Esophagus squamous epithelium (tissue), 5 donors: ENCODE measurements around the gene EPHA3. TPM values are rescaled to one million over a fixed set of nuclear protein-coding genes. Genes with fewer than 3 reads are reported as not detected.

ENCODE experiments used
- DNase-seq: peaks from one replicate; lab custom pipeline; 2025; lab: John Stamatoyannopoulos, UW
- H3K27ac ChIP-seq, 4 donors: fragments of 200-600 bp; sonication (generic); one replicate each; pipeline ENCODE4 v1.5.1; 2016 to 2019; ENCODE audit warnings: mild to moderate bottlenecking in 1 of 4
- H3K27me3 ChIP-seq, 4 donors: fragments of 200-600 bp; sonication (generic); 1 replicate in 3 of 4; 2 replicates in 1 of 4; pipeline versions ENCODE4 v1.5.1 to v1.6.0; 2017 to 2021; ENCODE audit warnings: antibody characterized with exemption in 1 of 4
- H3K36me3 ChIP-seq, 3 donors: fragments of 200-600 bp; sonication (generic); one replicate each; pipeline ENCODE4 v1.5.1; 2016 to 2019
- H3K4me1 ChIP-seq, 3 donors: fragments of 200-600 bp; sonication (generic); one replicate each; pipeline ENCODE4 v1.5.1; 2017 to 2019
- H3K4me3 ChIP-seq, 4 donors: fragments of 200-600 bp; sonication (generic); 1 replicate in 3 of 4; 2 replicates in 1 of 4; pipeline ENCODE4 v1.5.1; 2016 to 2019; ENCODE audit warnings: mild to moderate bottlenecking in 2 of 4, moderate library complexity in 1 of 4
- H3K9me3 ChIP-seq, 3 donors: fragments of 200-600 bp; sonication (generic); one replicate each; pipeline ENCODE4 v1.5.1; 2016 to 2019
- CTCF ChIP-seq, 6 experiments: fragments of 450-650 bp in 4 of 6; fragments of 200-600 bp in 2 of 6; sonication (generic) in 2 of 6; IDR thresholded peaks; one replicate each; pipeline ENCODE4 v1.5.1; 2016 to 2019; ENCODE audit warnings: antibody characterized with exemption in 6 of 6, mild to moderate bottlenecking in 4 of 6, moderate library complexity in 4 of 6
- POLR2A ChIP-seq, 4 donors: fragments of 450-650 bp; IDR thresholded peaks; one replicate each; pipeline ENCODE4 v1.6.1; 2017; ENCODE audit warnings: antibody characterized with exemption in 4 of 4, mild to moderate bottlenecking in 4 of 4, moderate library complexity in 3 of 4
- WGBS, 2 donors: methylation state at CpG; one replicate each; pipeline ENCODE4 v1.1.5; 2018; 5-methylcytosine and 5-hydroxymethylcytosine counted together
- intact Hi-C: fragments of 100-400 bp; cut with DNase I; formaldehyde crosslinking; loops from one replicate; pipeline ENCODE4 v1.15.0; 2022
- total RNA-seq, 4 donors: library from RNA; depleted of rRNA; stranded (reverse); fragments of >200 nt; gene quantifications; one replicate each; pipeline ENCODE4 v1.1.0, GENCODE V29; 2016
- donor health status: DM: yes; HTN: yes; CAD: no.

Gene EPHA3
- total RNA-seq, 4 donors from 2014 or later, result 0.38 to 3.6 (median 1.4) TPM

GRCh38 chr3:89234620-89235019, 127.2 kb downstream of the EPHA3 start:
- H3K9me3 ChIP-seq, result no peaks in the 10 kb centered on the region
- no peak overlapping the region for H3K27ac ChIP-seq
- no peak for DNase-seq
- TF ChIP-seq POLR2A (IDR thresholded peaks at IDR 0.05), result no peak
- no peak for TF ChIP-seq CTCF (IDR thresholded peaks at IDR 0.05)
- no peaks in the 10 kb centered on the region for H3K4me1 ChIP-seq
- no peaks in the 10 kb centered on the region for H3K36me3 ChIP-seq
- H3K4me3 ChIP-seq, result no peak overlapping the region
- intact Hi-C loops, result no loop called here
- H3K27me3 ChIP-seq, result no peaks in the 10 kb centered on the region

- WGBS, 2 donors, result 41 to 43% methylated on average over 2 of the region's 2 CpGs
- Histone ChIP-seq H3K9me3 (no peaks in the 10 kb centered on the region), H3K27ac (no peak overlapping the region), H3K36me3 (no peaks in the 10 kb centered on the region), H3K4me3 (no peak overlapping the region), H3K4me1 (no peaks in the 10 kb centered on the region), H3K27me3 (no peaks in the 10 kb centered on the region)
- intact Hi-C loops, result no loop called here
- TF ChIP-seq POLR2A (IDR thresholded peaks at IDR 0.05) (no peak), CTCF (IDR thresholded peaks at IDR 0.05) (no peak)
- DNase-seq, result no peak
Measured at GRCh38 chr3:89238846-89239245, 131.4 kb downstream of the EPHA3 start.

- H3K4me1 ChIP-seq, result no peaks in the 10 kb centered on the region
- H3K27me3 ChIP-seq, result no peaks in the 10 kb centered on the region
- TF ChIP-seq POLR2A (IDR thresholded peaks at IDR 0.05) (no peak), CTCF (IDR thresholded peaks at IDR 0.05) (no peak)
- 50 to 83% methylated on average over 1 of the region's 1 CpG for WGBS, 2 donors
- H3K9me3 ChIP-seq, result no peaks in the 10 kb centered on the region
- no peak for DNase-seq
- intact Hi-C loops, result no loop called here
- H3K27ac ChIP-seq, result no peak overlapping the region
- no peaks in the 10 kb centered on the region for H3K36me3 ChIP-seq
- no peak overlapping the region for H3K4me3 ChIP-seq
Measured at GRCh38 chr3:89239774-89240173, 132.4 kb downstream of the EPHA3 start.

GRCh38 chr3:89245612-89246011, 138.2 kb downstream of the EPHA3 start:
- Histone ChIP-seq H3K9me3 (no peaks in the 10 kb centered on the region), H3K27ac (no peak overlapping the region), H3K4me3 (no peak overlapping the region), H3K27me3 (no peaks in the 10 kb centered on the region), H3K36me3 (no peaks in the 10 kb centered on the region), H3K4me1 (no peaks in the 10 kb centered on the region)
- intact Hi-C loops, result no loop called here
- TF ChIP-seq CTCF (IDR thresholded peaks at IDR 0.05) (no peak), POLR2A (IDR thresholded peaks at IDR 0.05) (no peak)
- DNase-seq, result no peak
- 80 to 94% methylated on average over 2 of the region's 2 CpGs for WGBS, 2 donors

GRCh38 chr3:89246326-89246725, 138.9 kb downstream of the EPHA3 start:
- intact Hi-C loops, result no loop called here
- H3K4me1 ChIP-seq, result no peaks in the 10 kb centered on the region
- H3K27me3 ChIP-seq, result no peaks in the 10 kb centered on the region
- no peak for DNase-seq
- TF ChIP-seq POLR2A (IDR thresholded peaks at IDR 0.05) (no peak), CTCF (IDR thresholded peaks at IDR 0.05) (no peak)
- H3K36me3 ChIP-seq, result no peaks in the 10 kb centered on the region
- no peak overlapping the region for H3K4me3 ChIP-seq
- no peaks in the 10 kb centered on the region for H3K9me3 ChIP-seq
- no peak overlapping the region for H3K27ac ChIP-seq
- WGBS, 2 donors, result 53 to 81% methylated on average over 1 of the region's 1 CpG
